PC-3 (cell line): ENCODE measurements around the gene RNF215. TPM values are rescaled to one million over a fixed set of nuclear protein-coding genes. Genes with fewer than 3 reads are reported as not detected.

Experiments
- ATAC-seq: fragments of 200-7000 bp; cut with Tn5 transposase; 2 replicates; pipeline ENCODE4 v1.9.1; 2020; ENCODE audit warnings: mild to moderate bottlenecking, moderate library complexity
- BruUV-seq: library from RNA; stranded (reverse); fragments of 400-500 nt; replicated peaks from 2 replicates; lab custom pipeline; 2021; lab: Mats Ljungman, UMichigan
- CTCF ChIA-PET: fragments of 300-600 bp; sonication (Branson Sonifier 250); formaldehyde crosslinking; loops from one replicate; lab custom pipeline; 2022; ENCODE audit warnings: antibody characterized with exemption; lab: Charles Lee
- POLR2A ChIA-PET: fragments of 300-600 bp; sonication (Branson Sonifier 250); formaldehyde crosslinking; loops from one replicate; lab custom pipeline; 2022; ENCODE audit warnings: antibody characterized with exemption; ENCODE audit not compliant: unreplicated experiment; lab: Charles Lee
- DNase-seq: peaks from one replicate; pipeline ENCODE4 v3.0.0-alpha.2; 2015
- H2AFZ ChIP-seq: fragments of 300-600 bp; sonication (generic); 2 replicates; pipeline ENCODE4 v1.6.0; 2016; ENCODE audit warnings: antibody characterized with exemption, low read length
- H3F3A ChIP-seq: fragments of 300-600 bp; sonication (generic); one replicate; pipeline ENCODE4 v1.6.0; 2017; ENCODE audit warnings: antibody characterized with exemption, low read length, control low read depth, mild to moderate bottlenecking; ENCODE audit not compliant: unreplicated experiment
- H3K27ac ChIP-seq: fragments of 300-600 bp; sonication (generic); 2 replicates; pipeline ENCODE4 v1.5.1; 2016; ENCODE audit warnings: mild to moderate bottlenecking, low read length
- H3K27me3 ChIP-seq: fragments of 300-600 bp; sonication (generic); 2 replicates; pipeline ENCODE4 v1.6.1; 2016; ENCODE audit warnings: low read length, mixed read lengths
- H3K36me3 ChIP-seq: fragments of 300-600 bp; sonication (generic); 2 replicates; pipeline ENCODE4 v1.6.1; 2016; ENCODE audit warnings: low read depth, mixed run types, low read length, mixed read lengths
- H3K4me1 ChIP-seq: fragments of 300-600 bp; sonication (generic); 2 replicates; pipeline ENCODE4 v1.5.1; 2016; ENCODE audit warnings: low read length; ENCODE audit not compliant: insufficient read depth
- H3K4me2 ChIP-seq: fragments of 300-600 bp; sonication (generic); 2 replicates; pipeline ENCODE4 v1.6.0; 2016; ENCODE audit warnings: low read length
- H3K4me3 ChIP-seq: fragments of 300-600 bp; sonication (generic); 2 replicates; pipeline ENCODE4 v1.5.1; 2016; ENCODE audit warnings: mild to moderate bottlenecking, low read length, mixed read lengths
- H3K79me2 ChIP-seq: fragments of 300-600 bp; sonication (generic); 2 replicates; pipeline ENCODE4 v1.6.1; 2017; ENCODE audit warnings: low read length, mixed read lengths
- H3K9ac ChIP-seq: fragments of 300-600 bp; sonication (generic); 2 replicates; pipeline ENCODE4 v1.6.0; 2016; ENCODE audit warnings: mild to moderate bottlenecking, low read length
- H3K9me2 ChIP-seq: fragments of 300-600 bp; sonication (generic); replicated peaks from 2 replicates; pipeline ENCODE4 v1.6.1; 2016; ENCODE audit warnings: mixed run types, low read length, mixed read lengths
- H3K9me3 ChIP-seq: fragments of 300-600 bp; sonication (generic); 2 replicates; pipeline ENCODE4 v1.6.1; 2016; ENCODE audit warnings: low read length, mixed read lengths
- H4K20me1 ChIP-seq: fragments of 300-600 bp; sonication (generic); 2 replicates; pipeline ENCODE4 v1.6.1; 2016; ENCODE audit warnings: low read length, mixed read lengths
- EZH2 ChIP-seq: fragments of 300-600 bp; sonication (generic); IDR thresholded peaks from one replicate; pipeline ENCODE4 v1.6.1; 2017; ENCODE audit warnings: antibody characterized with exemption, mild to moderate bottlenecking, low read length; ENCODE audit not compliant: unreplicated experiment
- EZH2phosphoT487 ChIP-seq: fragments of 300-600 bp; sonication (generic); IDR thresholded peaks from 2 replicates; pipeline ENCODE4 v1.6.1; 2018; ENCODE audit warnings: mild to moderate bottlenecking, antibody characterized with exemption, low read length, borderline replicate concordance
- intact Hi-C: fragments of 100-400 bp; cut with micrococcal nuclease; formaldehyde crosslinking; loops from 2 replicates; pipeline ENCODE4 v1.9.0; 2023
- total RNA-seq: library from RNA; depleted of rRNA; stranded (reverse); fragments of >200 nt; gene quantifications from 2 replicates; pipeline ENCODE4 v1.2.3, GENCODE V29; 2014
- TF ChIP-seq, protein P1 (sequence below): fragments of 300-600 bp; sonication (generic); conservative IDR thresholded peaks from 2 replicates; pipeline ENCODE4 v1.5.1; 2017; ENCODE audit warnings: antibody characterized with exemption, low read depth, mild to moderate bottlenecking, low read length

The RNF215 gene
- total RNA-seq, 1 experiment from 2014 or later, result 22.6 TPM

DNA sequence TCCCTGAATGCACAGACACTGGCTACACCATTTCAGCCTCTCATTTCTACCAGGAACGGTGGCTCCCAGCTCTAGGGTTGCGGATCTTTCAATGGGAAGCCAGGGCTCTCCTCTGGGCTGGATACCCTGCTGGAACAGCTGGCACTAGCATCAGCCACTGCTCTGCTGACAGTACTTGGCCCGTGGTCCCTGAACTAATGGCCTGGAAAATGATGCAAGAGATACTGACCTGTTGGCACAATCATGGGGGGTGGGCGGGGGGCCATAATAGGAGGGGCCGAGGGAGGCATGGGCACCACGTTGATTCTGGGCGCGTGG, 49.8 kb downstream of the RNF215 start:
- intact Hi-C loops, result no loop called here
- H4K20me1 ChIP-seq, result no peaks in the 10 kb centered on the region
- ChIA-PET POLR2A (no interaction called here), CTCF (no interaction called here)
- BruUV-seq, result no TSS peak
- DNase-seq (no peak), ATAC-seq (no peak)
- no peaks in the 10 kb centered on the region for H3K9me3 ChIP-seq
- no peak overlapping the region for H3K4me2 ChIP-seq
- TF ChIP-seq, protein P1, sequence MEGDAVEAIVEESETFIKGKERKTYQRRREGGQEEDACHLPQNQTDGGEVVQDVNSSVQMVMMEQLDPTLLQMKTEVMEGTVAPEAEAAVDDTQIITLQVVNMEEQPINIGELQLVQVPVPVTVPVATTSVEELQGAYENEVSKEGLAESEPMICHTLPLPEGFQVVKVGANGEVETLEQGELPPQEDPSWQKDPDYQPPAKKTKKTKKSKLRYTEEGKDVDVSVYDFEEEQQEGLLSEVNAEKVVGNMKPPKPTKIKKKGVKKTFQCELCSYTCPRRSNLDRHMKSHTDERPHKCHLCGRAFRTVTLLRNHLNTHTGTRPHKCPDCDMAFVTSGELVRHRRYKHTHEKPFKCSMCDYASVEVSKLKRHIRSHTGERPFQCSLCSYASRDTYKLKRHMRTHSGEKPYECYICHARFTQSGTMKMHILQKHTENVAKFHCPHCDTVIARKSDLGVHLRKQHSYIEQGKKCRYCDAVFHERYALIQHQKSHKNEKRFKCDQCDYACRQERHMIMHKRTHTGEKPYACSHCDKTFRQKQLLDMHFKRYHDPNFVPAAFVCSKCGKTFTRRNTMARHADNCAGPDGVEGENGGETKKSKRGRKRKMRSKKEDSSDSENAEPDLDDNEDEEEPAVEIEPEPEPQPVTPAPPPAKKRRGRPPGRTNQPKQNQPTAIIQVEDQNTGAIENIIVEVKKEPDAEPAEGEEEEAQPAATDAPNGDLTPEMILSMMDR, result no peak
- no peak for TF ChIP-seq EZH2phosphoT487
- TF ChIP-seq EZH2, result no peak
- H3F3A ChIP-seq, result no peaks in the 10 kb centered on the region
- H2AFZ ChIP-seq, result no peak overlapping the region
- no peaks in the 10 kb centered on the region for H3K9me2 ChIP-seq
- H3K36me3 ChIP-seq, result peaks cover 77% of the 10 kb centered on the region
- no peaks in the 10 kb centered on the region for H3K79me2 ChIP-seq
- no peaks in the 10 kb centered on the region for H3K27me3 ChIP-seq
- H3K9ac ChIP-seq, result no peak overlapping the region
- no peak overlapping the region for H3K27ac ChIP-seq
- no peak overlapping the region for H3K4me3 ChIP-seq
- H3K4me1 ChIP-seq, result no peaks in the 10 kb centered on the region

DNA sequence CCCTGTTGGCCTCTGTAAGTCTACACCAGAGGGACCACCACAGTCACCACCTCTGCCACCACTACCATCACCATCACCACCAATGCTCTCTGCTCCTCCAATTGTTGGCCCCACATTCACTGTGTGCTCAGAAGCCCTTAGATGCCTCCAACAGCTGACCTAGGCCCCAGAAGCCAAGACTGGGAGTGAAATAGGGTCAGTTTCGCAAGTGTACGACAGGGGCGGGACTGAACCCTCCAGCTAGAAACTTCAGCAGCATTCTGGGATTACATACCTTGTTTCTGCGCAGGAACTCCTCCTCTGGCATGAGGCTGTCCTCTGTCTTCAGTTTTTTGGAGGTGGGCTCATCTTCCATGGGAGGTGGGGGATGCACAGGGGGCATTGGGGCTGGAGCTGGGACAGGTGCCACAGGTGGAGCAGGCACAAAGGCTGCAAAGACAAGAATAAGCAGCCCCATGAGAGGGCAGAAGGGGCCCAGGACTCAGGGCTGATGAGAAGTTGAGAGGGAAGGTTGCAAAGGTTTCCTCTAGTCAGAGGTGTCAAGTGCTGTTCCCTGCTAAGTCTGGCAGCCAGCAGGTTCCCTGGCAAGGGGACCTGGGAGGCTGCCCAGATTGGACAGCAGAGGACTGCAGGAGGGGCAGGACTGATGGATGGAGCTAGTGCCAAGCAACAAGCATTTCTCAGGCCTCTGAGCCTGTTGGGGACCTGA, 50.3 kb downstream of the RNF215 start:
- H3K27ac ChIP-seq, result no peak overlapping the region
- H3K4me3 ChIP-seq, result no peak overlapping the region
- H3K4me1 ChIP-seq, result no peaks in the 10 kb centered on the region
- intact Hi-C loops, result no loop called here
- H3K27me3 ChIP-seq, result no peaks in the 10 kb centered on the region
- H3K9me2 ChIP-seq, result no peaks in the 10 kb centered on the region
- no peaks in the 10 kb centered on the region for H3K9me3 ChIP-seq
- no peak for ATAC-seq
- no peak overlapping the region for H3K4me2 ChIP-seq
- no peaks in the 10 kb centered on the region for H4K20me1 ChIP-seq
- H3F3A ChIP-seq, result no peaks in the 10 kb centered on the region
- no peak overlapping the region for H2AFZ ChIP-seq
- BruUV-seq, result no TSS peak
- peaks cover 75% of the 10 kb centered on the region for H3K36me3 ChIP-seq
- POLR2A ChIA-PET, result no interaction called here
- no peaks in the 10 kb centered on the region for H3K79me2 ChIP-seq
- TF ChIP-seq, protein P1, result no peak
- TF ChIP-seq EZH2phosphoT487, result no peak
- no peak for TF ChIP-seq EZH2
- no peak overlapping the region for H3K9ac ChIP-seq
- DNase-seq, result no peak
- CTCF ChIA-PET, result no interaction called here

DNA sequence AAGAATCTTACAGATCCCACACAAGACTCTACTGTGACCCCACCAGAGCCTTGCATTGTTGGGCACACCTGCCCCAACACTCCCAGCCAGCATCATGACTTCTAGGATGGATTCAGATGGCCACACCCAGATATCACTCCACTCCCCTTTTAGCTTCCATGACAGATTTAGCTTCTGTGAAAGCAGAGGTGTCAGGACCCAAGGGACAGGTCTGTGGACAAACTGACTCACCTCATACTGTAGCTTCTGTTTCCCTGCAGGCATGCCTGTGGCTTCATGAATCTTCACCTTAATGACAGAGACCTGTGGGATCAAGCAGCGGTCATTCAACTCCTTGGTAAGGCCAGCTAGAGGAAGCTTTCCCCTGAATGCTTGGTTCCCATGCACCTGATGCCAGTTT, 52.0 kb downstream of the RNF215 start:
- Histone ChIP-seq H3K27me3 (no peaks in the 10 kb centered on the region), H3K9ac (no peak overlapping the region), H3K4me3 (no peak overlapping the region), H3K36me3 (peaks cover 72% of the 10 kb centered on the region), H3F3A (no peaks in the 10 kb centered on the region), H3K27ac (no peak overlapping the region), H3K4me1 (no peaks in the 10 kb centered on the region), H3K79me2 (no peaks in the 10 kb centered on the region), H2AFZ (no peak overlapping the region), H3K9me3 (no peaks in the 10 kb centered on the region), H4K20me1 (no peaks in the 10 kb centered on the region), H3K4me2 (no peak overlapping the region), H3K9me2 (no peaks in the 10 kb centered on the region)
- POLR2A ChIA-PET, result no interaction called here
- no peak for ATAC-seq
- CTCF ChIA-PET, result no interaction called here
- TF ChIP-seq EZH2phosphoT487 (no peak), EZH2 (no peak)
- TF ChIP-seq, protein P1, result no peak
- intact Hi-C loops, result no loop called here
- no TSS peak for BruUV-seq
- DNase-seq, result no peak
